ENCODE data around the gene ERBB2.
"Not testable (repeated sequence)": the region's sequence is repeated elsewhere in the genome, so short reads cannot be mapped to it uniquely, and the experiment has no call there.

The ERBB2 gene

GRCh38 chr17:39725923-39726322 is 26.1 kb downstream of the ERBB2 start:
- DNase-seq (ENCODE audit: low read depth in 2 of 2) = not testable (repeated sequence)

- DNase-seq (ENCODE audit: low read depth in 2 of 2) = no peak
Observed at GRCh38 chr17:39726617-39727016, 26.8 kb downstream of the ERBB2 start.

GRCh38 chr17:39727556-39727955 is 27.7 kb downstream of the ERBB2 start:
- DNase-seq (ENCODE audit: low read depth in 2 of 2) = no peak

- no peak for DNase-seq (ENCODE audit: low read depth in 2 of 2)
Observed at GRCh38 chr17:39729280-39729851, 29.5 kb downstream of the ERBB2 start.

GRCh38 chr17:39730095-39730921 is 30.4 kb downstream of the ERBB2 start, which contains the start of gene MIEN1:
Gene MIEN1, minus strand, starts transcription at chr17:39730532. Its CDS starts 37 bp downstream, at chr17:39730495.
- peak; percentile 91 to 93 for DNase-seq (ENCODE audit: low read depth in 2 of 2)

- DNase-seq (ENCODE audit: low read depth in 2 of 2) = no peak
Observed at GRCh38 chr17:39732586-39732985, 32.7 kb downstream of the ERBB2 start.

GRCh38 chr17:39735882-39736281 is 36.0 kb downstream of the ERBB2 start:
- DNase-seq (ENCODE audit: low read depth in 2 of 2) = no peak

- DNase-seq (ENCODE audit: low read depth in 2 of 2) = no peak
Observed at GRCh38 chr17:39736319-39737165, 36.7 kb downstream of the ERBB2 start.

- no peak for DNase-seq (ENCODE audit: low read depth in 2 of 2)
Observed at GRCh38 chr17:39737206-39737759, 37.4 kb downstream of the ERBB2 start.

GRCh38 chr17:39737760-39738567 is 38.1 kb downstream of the ERBB2 start, which contains the start of gene GRB7:
Gene GRB7, plus strand, starts transcription at chr17:39737938. Its CDS starts 4,364 bp downstream, at chr17:39742302.
- no peak for DNase-seq (ENCODE audit: low read depth in 2 of 2)

- DNase-seq (ENCODE audit: low read depth in 2 of 2) = no peak
Observed at GRCh38 chr17:39738568-39738901, 38.7 kb downstream of the ERBB2 start.

- no peak for DNase-seq (ENCODE audit: low read depth in 2 of 2)
Observed at GRCh38 chr17:39738983-39739884, 39.4 kb downstream of the ERBB2 start.

GRCh38 chr17:39739885-39740356 is 40.1 kb downstream of the ERBB2 start:
- DNase-seq (ENCODE audit: low read depth in 2 of 2) = no peak

GRCh38 chr17:39740357-39741111 is 40.7 kb downstream of the ERBB2 start:
- DNase-seq (ENCODE audit: low read depth in 2 of 2) = no peak

GRCh38 chr17:39742126-39742855 is 42.4 kb downstream of the ERBB2 start:
- no peak for DNase-seq (ENCODE audit: low read depth in 2 of 2)

GRCh38 chr17:39742856-39743436 is 43.1 kb downstream of the ERBB2 start:
- DNase-seq (ENCODE audit: low read depth in 2 of 2) = no peak

GRCh38 chr17:39744075-39744835 is 44.4 kb downstream of the ERBB2 start:
- DNase-seq (ENCODE audit: low read depth in 2 of 2) = no peak

All from stimulated activated CD8-positive, alpha-beta memory T cell treated with anti-CD3 and anti-CD28 coated beads, Interleukin-7, amount 100 ng/mL, for 1 hour (primary cell).